Measurements from ENCODE around the gene PPFIBP2.

GRCh38 chr11:7599209-7599608 is 85.4 kb downstream of the PPFIBP2 start:
- no peak for TF ChIP-seq CTCF (IDR thresholded peaks at IDR 0.05)
- no peak for TF ChIP-seq EP300 (IDR thresholded peaks at IDR 0.05)
- TF ChIP-seq POLR2A (IDR thresholded peaks at IDR 0.05) = no peak
